GM21576 (cell line): ENCODE data around the gene TBC1D12.
"Not testable (repeated sequence)": the region's sequence is repeated elsewhere in the genome, so short reads cannot be mapped to it uniquely, and the experiment has no call there.

ENCODE experiments used
- ATAC-seq: cut with Tn5 transposase; IDR thresholded peaks from one replicate; pipeline ENCODE4 v1.9.1; 2021; ENCODE audit warnings: mild to moderate bottlenecking, moderate library complexity; ENCODE audit not compliant: unreplicated experiment

TBC1D12 gene

DNA sequence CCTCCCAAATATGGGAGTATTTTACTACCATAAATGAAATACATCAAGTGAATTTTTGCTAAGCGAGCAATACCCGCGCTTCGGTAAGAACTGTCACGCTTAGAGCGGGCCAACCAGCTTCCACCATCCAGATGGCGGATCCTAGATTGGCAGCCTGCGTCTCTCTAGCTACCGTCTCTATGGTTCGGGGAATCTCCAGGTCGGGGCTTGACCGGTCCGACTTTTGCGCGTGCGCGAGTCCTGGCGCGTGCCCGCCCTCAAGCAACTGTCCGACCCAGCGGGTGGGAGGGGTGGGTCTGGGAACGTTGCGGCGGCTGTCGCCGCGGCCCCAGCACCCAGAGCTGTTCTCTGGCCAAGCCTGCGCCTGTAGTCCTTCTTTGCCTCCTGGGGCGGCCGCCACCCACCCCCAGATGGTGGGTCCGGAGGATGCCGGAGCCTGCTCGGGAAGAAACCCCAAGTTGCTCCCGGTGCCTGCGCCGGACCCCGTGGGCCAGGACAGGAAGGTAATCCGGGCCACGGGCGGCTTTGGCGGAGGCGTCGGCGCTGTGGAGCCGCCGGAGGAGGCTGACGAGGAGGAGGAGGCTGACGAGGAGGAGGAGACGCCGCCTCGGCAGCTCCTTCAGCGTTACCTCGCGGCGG lies at the start of gene TBC1D12:
Gene TBC1D12, plus strand, starts transcription at position 338 of the 639 bp plus-strand sequence. Its CDS starts 73 bp downstream, at position 411.
- peak; percentile 61 for ATAC-seq

DNA sequence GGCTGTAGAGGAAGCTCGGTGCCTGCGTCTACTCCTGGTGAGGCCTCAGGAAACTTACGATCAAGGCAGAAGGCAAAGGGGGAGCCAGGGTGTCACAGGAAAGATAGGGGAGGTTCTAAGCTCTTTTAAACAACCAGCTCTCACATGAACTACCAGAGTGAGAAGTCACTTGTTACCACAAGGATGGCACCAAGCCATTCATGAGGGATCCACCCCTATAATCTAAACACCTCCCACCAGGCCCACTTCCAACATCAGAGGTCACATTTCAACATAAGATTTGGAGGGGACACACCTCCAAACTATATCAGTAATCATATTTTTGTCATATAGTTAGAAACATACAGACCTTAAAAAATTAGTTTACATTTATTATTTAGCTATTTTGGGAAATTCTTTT lies 49.0 kb upstream of the TBC1D12 start:
- no peak for ATAC-seq

DNA sequence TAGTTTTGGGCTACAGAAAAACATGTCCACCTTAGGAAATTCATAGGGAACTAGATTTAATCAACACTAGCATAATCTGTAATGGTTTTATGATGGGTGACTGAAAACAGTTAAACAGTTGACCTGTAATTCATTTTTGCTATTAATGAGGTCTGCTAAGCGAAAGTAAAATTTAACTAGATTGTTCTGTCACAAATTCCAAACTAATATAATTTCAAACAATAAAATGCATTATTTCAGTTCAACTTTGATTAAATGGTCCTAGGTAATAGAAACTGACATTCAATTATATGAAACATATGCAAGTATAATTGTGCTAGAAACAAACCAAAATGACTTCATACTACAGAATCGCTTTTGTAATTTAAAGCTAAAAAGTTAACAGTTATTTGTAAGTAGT lies 46.5 kb upstream of the TBC1D12 start:
- ATAC-seq = no peak

DNA sequence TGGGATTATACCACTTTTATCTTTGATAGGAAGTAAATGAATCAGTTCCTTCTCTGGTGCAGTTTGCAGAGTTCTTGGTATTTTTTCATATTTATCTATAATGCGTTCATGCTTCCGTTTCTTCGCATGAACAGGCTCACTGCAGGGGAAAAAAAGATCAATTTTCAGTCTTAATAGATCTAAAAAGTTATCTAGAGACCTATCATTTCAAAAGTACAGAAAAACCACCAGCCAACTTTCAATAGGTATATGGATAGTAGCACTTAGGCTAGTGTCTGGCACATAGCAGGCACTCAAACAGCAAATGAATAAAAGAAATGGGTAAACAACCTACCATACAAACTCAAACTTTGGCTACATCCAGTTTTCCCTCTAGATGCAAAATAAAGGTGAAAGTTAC lies 45.1 kb upstream of the TBC1D12 start:
- no peak for ATAC-seq

DNA sequence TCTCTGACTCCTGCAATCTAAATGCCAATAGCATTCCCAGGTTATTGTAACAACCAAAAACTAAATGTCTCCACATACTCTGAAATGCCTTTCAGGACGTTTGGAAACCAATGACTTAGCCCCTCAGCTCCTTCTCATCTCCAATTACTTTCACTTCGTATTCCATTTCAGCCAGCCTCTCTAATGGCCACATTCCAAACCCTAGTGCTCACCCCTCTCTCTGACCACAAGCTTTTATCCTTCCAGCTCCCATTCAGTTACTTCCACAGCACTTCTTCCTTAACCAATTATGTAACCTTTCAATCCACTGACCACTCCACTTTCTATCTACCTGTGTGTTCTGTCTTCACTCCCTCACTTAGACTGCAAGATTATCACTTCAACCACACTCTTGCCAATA lies 43.9 kb upstream of the TBC1D12 start:
- ATAC-seq = no peak

DNA sequence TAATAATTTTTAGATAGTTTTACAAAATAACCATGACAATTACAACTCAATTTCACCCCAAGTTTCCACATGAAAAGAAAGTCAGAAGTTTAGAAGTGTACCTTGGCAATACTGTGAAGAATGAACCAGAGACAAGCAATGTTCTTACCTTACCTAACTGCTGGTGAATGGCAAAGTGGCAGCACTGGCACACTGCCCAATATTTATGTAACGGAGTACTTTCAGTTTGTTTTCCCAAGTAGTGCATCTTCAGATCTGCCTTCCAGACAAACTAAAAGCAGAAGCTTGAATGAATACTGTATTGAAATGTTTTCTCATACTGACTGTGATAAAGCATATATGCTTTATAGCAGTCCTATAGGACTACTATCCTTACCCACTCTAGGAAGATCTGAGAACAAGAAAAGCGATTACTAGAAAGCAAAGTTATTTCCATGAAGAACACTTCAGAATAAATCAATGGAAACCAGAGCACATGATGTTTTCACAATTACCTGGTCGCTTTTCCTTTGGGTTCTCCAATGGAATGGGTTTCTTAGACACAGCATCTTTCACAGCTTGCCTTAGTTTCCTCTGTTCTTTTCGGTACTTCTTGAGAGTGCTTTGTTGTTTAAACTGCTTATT lies 41.1 kb upstream of the TBC1D12 start:
- no peak for ATAC-seq

DNA sequence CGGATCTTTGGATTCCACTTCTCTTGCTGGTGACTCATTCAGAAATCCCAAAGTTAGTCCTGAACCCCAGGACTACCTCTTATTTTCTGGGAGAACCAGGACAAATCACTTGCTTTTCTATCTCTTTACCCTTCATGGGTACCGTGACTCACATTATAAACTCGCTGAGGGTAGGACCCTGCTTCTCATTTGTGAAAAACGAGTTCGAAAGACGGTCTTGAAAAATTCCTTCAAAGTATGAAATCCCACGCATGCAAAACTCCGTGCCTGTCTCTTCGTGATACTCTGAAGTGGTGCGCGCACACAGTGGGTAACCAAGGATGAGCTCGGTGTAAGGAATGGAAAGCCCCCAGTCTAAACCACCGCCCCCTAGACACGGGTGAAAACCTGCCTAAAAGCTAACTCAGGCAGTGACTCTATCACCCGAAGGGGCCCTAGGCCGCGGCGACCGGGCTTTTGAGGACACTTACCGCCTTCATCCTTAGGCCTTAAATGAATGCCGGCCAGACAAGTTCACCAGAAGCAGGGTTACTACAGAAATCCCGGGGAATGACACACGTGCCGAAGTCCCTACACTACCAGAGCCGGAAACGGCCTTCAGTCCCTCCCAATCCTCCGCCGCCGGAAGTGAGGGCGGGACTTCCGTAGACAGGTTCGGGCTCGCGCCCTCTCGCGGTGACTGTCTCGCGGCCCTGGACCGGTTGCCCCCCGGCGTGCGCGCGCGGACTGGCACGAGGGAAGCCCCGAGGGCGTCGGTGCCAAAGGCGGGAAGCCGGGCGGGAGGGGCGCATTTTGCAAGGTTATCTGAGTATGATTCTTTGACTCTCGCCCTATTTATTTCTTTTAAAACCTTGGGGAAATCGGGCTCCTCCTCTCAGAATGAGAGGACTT lies 39.7 kb upstream of the TBC1D12 start, which contains the start of gene NOC3L:
Gene NOC3L, minus strand, starts transcription at position 580 of the 891 bp plus-strand sequence. Its CDS starts 101 bp downstream, at position 479.
- ATAC-seq = peak; percentile 99

DNA sequence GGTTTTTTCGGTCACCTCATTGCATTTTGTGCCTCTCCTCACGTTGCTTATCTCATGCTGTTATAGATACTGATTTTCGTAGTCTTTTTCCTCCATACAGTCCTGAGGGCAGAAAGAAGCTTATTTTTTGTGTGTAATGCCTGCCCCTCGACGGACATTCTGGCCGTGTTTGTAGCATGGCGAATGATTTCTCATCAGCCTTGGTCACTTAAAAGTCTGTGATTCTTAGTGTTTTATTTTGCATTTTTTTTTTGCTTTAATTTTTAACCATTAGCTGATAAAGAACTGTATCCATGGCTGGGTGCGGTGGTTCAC lies 39.1 kb upstream of the TBC1D12 start:
- peak; percentile 24 for ATAC-seq

DNA sequence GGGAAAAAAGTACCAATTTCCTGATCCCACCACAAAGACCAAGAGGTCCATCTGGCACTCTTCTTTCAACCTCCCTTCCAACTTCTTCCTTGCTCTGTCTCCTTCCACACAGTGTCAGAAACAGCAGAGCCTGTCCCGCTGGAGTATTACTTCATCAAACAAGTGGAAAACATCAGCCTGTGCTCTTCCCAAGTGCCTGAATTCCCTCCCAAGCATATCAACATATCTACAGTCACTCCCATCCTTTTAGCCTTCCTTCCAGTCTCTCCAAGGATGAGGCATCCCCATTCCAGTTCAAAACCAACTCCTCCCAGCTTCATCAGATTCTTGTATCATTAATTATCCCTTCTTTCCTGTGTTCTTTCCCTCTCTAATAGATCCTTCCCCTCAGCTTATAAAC lies 37.9 kb upstream of the TBC1D12 start:
- no peak for ATAC-seq

DNA sequence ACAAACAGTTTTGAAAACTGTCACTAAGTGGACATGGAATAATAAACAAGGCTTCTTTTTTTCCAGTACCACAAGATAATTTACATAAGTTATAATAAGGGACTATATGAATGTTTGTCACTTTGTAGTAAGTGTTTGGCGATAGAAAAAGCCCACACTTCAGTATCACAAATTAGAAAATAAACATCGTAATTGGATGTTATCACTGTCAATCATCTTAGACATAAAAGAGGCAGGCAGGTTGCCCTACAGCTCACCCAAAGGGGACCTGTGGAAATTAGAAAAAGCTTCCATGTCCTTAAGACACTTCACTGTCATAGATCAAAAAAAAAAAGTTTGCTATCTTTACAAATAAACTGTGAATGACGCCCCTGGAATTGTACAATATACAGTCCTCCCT lies 36.0 kb upstream of the TBC1D12 start:
- ATAC-seq = no peak

DNA sequence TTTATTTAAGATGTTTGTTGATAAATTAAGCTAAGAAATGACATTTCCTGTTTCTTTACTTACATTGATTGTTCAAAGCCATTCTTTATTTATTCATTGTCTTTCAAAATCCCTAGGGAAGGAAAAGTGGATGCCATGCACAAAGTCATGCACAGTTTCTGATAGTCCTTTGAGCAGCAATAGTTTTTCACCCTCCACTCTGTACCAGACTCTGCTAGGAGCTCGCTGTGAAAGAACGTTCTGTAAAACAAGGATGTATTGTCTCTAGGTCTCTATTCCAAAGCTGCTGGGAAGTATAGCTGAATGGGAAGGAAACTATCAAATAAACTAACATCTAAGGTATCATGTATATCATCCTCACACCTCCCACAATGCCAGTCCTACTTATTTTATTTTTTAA lies 31.8 kb upstream of the TBC1D12 start:
- no peak for ATAC-seq

DNA sequence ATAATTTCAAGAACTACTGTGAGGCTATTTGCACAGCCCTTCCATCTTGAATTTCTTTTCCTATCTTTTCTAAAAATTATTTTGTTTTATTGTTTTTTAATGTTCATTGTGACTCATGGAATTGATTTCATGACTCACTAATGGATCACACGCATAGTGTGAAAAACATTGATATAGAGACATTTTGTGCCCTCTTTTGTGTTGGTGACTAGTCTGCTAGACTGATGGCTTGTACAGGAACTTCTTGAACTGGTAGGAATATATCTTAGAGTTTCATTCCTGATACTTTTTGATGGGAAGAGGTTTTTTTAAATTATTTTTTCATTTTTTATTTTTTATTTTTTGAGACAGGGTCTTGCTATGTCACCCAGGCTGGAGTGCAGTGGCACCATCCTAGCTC lies 27.0 kb upstream of the TBC1D12 start:
- ATAC-seq = no peak

DNA sequence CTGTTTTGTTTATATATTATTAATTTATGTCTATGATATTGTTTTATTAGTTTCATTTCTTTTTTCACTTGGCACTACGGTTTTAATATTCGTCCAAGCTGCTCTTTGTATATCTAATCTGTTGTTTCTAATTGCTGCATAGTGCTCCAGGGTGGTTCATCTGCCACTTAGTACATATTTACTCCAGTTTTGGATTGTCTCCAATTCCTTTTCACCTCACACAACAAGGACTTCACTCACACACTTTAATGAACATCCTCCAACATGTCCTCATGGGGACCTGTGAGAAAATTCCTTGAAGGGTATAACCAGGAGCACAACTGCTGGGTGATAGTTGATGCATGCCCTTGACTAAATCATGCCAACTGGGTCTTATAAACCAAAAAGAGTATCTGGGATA lies 25.5 kb upstream of the TBC1D12 start:
- ATAC-seq = no peak

DNA sequence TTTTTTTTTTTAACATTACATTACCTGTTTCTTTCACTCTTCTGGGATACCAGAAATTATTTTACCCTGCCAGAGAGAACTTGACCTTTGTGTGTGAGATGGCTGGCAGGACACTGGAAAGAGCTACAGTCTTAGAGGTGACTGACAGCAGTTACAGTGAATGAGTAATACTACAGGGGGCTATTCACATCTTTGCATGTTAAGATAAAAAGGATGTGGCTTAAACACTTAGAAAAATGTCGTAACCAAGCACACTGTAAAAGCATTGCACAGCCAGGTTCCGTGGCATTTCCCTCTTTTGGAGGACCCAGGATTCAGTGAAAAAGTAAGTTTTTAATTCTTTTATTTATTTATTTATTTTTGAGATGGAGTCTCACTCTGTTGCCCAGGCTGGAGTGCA lies 18.8 kb upstream of the TBC1D12 start:
- no peak for ATAC-seq

DNA sequence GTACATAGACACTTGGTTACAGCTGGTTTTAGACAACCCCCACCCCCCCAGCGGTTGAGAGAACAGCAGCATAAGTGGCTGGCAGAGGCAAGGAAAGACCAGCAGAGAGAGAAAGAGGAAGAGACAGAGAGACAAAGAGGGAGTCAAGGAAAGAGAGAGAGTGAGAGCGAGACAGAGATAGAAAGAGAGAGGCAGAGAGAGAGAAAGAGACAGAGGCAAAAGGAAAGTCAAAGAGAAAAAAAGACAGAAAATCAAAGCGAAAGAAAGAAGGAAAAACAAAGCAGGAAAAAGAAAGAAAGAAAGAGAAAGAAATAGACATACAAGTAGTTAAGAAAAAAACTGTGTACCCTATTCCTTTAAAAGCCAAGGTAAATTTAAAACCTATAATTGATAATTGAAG lies 16.6 kb upstream of the TBC1D12 start:
- ATAC-seq = not testable (repeated sequence)

DNA sequence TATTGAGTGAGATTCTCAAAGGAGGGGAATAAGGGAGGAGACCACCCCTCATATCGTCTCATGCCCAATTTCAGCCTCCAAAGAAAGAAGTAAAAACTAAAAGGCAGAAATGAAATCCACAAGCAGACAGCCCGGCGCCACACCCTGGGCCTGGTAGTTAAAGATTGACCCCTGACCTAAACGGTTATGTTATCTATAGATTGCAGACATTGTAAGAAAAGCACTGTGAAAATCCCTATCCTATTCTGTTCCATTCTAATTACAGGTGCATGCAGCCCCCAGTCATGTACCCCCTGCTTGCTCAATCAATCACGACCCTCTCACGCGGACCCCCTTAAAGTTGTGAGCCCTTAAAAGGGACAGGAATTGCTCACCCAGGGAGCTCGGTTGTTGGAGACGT lies 10.2 kb upstream of the TBC1D12 start:
- not testable (repeated sequence) for ATAC-seq

DNA sequence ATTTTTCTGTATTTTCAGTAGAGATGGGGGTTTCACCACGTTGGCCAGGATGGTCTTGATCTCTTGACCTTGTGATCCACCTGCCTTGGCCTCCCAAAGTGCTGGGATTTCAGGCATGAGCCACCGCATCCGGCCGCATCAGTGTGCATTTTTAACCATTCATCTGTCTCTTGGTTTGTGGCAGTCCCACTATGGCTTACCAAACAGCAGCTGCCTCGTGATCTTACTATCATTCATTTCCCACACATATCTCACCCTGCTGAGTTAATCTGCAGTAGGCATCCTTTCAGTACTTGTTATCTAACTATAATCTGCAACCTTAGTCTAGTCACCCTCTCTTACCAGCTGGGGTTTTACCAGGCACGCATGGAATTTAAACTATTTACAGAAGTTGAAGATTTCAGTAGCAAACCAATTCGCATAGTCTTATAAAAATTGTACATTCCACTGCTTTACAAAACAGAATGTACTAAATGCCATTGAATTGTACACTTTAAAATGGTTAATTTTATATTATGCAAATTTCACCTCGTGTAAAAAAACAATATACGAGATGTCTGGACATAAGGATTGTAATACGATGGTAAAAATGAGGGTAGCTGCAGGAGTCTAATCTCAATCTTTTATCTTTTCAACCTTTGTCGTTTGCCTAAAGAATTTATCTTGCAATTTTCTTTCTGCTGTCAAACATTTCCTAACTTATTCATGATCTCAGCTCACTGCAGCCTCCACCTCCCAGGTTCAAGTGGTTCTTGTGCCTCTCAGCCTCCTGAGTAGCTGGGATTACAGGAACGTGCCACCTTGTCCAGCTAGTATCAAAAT lies 4.6 kb upstream of the TBC1D12 start:
- no peak for ATAC-seq

DNA sequence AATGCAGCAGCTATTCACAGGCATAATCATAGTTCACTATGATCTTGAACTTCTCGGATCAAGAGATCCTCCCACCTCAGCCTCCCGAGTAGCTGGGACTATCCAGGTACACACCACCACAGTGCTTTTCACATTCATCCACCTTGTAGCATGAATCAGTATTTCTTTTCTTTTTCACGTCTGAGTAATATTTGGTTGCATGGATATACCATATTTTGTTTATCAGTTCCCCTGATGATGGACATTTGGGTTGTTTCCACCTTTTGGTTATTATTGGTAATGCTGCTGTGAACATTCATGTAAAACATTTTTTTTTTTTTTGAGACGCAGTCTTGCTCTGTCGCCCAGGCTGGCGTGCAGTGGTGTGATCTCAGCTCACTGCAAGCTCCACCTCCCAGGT lies 3.6 kb upstream of the TBC1D12 start:
- ATAC-seq = no peak

DNA sequence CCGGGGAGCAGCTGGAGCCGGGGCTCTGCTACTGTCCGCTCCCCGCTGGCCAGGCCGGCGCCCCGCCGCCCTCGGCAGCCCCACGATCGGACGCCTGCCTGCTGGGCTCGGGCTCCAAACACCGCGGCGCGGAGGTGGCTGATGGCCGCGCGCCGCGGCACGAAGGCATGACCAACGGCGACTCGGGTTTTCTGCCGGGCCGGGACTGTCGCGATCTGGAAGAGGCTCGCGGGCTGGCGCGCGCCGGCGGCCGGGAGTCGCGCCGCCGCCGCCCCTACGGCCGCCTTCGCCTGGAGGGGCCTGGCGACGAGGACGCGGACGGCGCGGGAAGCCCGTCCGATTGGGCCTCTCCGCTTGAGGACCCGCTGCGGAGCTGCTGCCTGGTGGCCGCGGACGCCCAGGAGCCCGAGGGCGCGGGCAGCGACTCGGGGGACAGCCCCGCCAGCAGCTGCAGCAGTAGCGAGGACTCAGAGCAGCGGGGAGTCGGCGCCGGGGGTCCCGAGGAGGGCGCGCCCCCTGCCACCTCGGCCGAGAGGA lies 570 bp downstream of the TBC1D12 start:
- ATAC-seq = peak; percentile 23

DNA sequence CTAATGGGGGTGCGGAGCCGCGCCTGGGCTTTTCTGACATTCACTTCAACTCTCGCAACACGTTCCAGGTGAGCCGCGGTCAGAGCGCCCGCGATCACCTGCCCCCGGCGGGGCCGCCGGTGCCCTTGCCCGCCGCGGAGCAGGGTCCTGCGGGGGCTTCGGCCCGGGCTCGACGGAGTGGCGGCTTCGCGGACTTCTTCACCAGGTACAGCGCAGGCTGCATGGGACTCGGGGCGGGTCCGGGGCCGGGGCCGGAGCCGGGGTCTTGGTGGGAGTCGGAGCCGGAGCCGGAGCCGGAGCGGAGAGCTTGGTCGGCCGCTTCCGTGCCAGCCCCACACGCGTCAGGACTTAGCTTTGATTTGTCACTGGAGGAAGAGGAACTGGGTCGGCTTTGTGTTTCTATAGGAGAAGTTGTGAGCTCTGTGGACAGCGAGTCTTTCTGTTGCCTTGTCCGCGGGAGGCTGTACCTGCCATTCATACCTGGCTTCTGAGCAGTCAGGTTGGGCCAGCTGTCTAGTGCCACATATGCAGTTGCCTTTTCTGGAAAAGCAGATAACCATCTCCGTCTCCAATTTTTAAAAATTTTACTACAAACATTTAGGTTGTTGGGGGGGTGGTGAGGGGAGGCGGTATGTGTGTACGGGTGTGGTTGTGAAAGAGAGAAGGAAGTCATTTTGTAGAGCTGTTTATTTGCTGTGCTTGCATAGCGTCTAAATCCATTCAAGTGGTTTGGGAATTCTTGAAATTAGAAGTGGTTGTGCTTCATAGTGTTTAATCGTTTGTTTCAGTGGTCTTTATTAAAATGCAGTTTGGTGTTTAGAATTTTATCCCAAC lies 1.3 kb downstream of the TBC1D12 start:
- ATAC-seq = peak; percentile 71
